H1 (cell line): Measurements from ENCODE around the gene CNGA1. TPM values are rescaled to one million over a fixed set of nuclear protein-coding genes. Genes with fewer than 3 reads are reported as not detected.

Source experiments
- BRCA1 ChIP-seq: IDR thresholded peaks from 2 replicates; pipeline ENCODE4 v1.6.1; 2012; ENCODE audit warnings: low read depth, low read length, improper control_type of control experiment
- CBX8 ChIP-seq: fragments of 300-800, 300-1000 bp; sonication (generic); IDR thresholded peaks from 2 replicates; pipeline ENCODE4 v1.7.1; 2016; ENCODE audit warnings: low read depth, low read length, borderline replicate concordance
- MAFK ChIP-seq: IDR thresholded peaks from 2 replicates; pipeline ENCODE4 v1.6.1; 2012; ENCODE audit warnings: low read depth, mild to moderate bottlenecking, improper control_type of control experiment, low read length
- NANOG ChIP-seq: IDR thresholded peaks from 2 replicates; pipeline ENCODE4 v1.6.1; 2011; ENCODE audit warnings: low read length, low read depth, mild to moderate bottlenecking, inconsistent platforms; ENCODE audit not compliant: insufficient read depth, poor library complexity, severe bottlenecking
- RAD21 ChIP-seq, 2 experiments: IDR thresholded peaks in 1 of 2; conservative IDR thresholded peaks in 1 of 2; 2 replicates each; pipeline ENCODE4 v1.6.1; 2011; ENCODE audit warnings: low read depth in 2 of 2, low read length in 2 of 2, improper control_type of control experiment in 1 of 2, inconsistent platforms in 1 of 2, mild to moderate bottlenecking in 1 of 2, moderate library complexity in 1 of 2
- SP2 ChIP-seq: IDR thresholded peaks from 2 replicates; pipeline ENCODE4 v1.6.1; 2012; ENCODE audit warnings: mild to moderate bottlenecking, low read length, inconsistent platforms
- polyA plus RNA-seq, 7 experiments: library from polyadenylated mRNA; depleted of rRNA in 3 of 7; stranded (reverse) in 5 of 7; unstranded in 2 of 7; fragments of >200 nt in 5 of 7; fragments of 200-250 nt in 2 of 7; gene quantifications; 1 replicate in 5 of 7; 2 replicates in 1 of 7; 4 replicates in 1 of 7; pipeline versions ENCODE4 v1.2.1 to v1.2.3, GENCODE V29; 2011 to 2013; ENCODE audit warnings: missing spikeins in 2 of 7, mixed read lengths in 2 of 7
- total RNA-seq: library from RNA; stranded (reverse); fragmentation: NEBNext Ultra II Directional; extraction: Animal tissue kit (Norgen Biotek cat#: 25700); gene quantifications from 2 replicates; pipeline ENCODE4 v1.2.1, GENCODE V29; 2021
- TF ChIP-seq, protein P1 (sequence below): fragments of 300-600 bp; sonication (generic); IDR thresholded peaks from 2 replicates; pipeline ENCODE4 v1.7.1; 2012; ENCODE audit warnings: low read length, moderate library complexity, mild to moderate bottlenecking, inconsistent platforms; ENCODE audit not compliant: insufficient replicate concordance

The CNGA1 gene
- total and polyA plus RNA-seq, 2 of the 8 experiments (the other 6 are each of a cell fraction or from before 2014, with no cell fraction given), result 0.17 to 0.54 TPM

DNA sequence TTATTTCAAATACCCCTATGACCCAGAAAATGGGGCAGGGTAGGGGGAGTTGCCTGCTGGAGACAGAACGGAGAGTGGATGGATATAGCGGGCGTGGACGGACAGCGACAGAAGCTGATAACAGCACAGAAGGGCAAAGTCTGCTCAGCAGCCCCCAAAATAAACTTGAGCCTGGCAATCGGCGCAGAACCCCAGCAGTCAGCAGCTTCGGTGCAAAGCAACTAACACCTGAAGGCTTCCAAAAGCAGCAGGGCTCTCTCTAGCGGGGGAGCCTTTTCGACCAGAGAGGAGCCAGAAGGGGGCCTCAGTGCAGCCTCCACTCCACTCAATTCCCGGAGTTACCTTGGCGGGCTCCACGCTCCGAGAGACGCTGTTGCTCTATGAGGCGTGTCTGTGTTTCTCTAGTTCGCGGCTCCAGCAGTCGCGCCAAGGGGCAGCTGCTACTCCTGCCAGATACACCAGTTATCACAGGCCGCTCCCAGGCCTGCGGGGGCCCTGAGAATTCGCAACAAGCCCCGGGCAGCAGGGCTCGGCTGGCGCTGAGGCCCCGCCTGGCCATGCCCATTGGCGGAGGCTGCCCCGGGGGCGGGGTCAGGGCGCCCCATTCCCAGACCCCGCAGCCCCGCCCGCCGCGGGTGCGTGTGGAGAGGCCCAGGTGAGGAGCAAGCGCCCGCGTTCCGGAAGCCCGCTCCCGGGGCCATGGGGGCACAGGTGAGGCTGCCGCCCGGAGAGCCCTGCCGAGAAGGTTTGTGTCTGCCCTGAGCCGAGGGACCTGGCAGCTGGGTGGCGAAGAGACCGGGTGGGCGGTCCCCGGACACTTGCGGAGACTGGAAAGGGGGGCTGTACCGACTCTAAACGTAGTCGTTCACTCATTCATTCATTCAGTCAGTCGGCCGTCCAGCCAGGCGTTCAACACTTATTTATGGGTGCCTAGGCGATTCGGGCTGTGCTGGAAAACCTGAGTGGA lies at the start of gene CNGA1, which contains the start of gene NIPAL1 (continued):
- TF ChIP-seq RAD21 (IDR thresholded peaks at IDR 0.05 in 1 of 2, conservative IDR thresholded peaks at IDR 0.05 in 1 of 2; ENCODE audit: low read depth in 2 of 2, low read length in 2 of 2) (0 out of 4 replicates have a peak, but pooled peaks of 1 of the 2 experiments have one; percentile 23), BRCA1 (no peak), SP2 (no peak), MAFK (no peak), CBX8 (no peak), NANOG (no peak)
- TF ChIP-seq, protein P1, sequence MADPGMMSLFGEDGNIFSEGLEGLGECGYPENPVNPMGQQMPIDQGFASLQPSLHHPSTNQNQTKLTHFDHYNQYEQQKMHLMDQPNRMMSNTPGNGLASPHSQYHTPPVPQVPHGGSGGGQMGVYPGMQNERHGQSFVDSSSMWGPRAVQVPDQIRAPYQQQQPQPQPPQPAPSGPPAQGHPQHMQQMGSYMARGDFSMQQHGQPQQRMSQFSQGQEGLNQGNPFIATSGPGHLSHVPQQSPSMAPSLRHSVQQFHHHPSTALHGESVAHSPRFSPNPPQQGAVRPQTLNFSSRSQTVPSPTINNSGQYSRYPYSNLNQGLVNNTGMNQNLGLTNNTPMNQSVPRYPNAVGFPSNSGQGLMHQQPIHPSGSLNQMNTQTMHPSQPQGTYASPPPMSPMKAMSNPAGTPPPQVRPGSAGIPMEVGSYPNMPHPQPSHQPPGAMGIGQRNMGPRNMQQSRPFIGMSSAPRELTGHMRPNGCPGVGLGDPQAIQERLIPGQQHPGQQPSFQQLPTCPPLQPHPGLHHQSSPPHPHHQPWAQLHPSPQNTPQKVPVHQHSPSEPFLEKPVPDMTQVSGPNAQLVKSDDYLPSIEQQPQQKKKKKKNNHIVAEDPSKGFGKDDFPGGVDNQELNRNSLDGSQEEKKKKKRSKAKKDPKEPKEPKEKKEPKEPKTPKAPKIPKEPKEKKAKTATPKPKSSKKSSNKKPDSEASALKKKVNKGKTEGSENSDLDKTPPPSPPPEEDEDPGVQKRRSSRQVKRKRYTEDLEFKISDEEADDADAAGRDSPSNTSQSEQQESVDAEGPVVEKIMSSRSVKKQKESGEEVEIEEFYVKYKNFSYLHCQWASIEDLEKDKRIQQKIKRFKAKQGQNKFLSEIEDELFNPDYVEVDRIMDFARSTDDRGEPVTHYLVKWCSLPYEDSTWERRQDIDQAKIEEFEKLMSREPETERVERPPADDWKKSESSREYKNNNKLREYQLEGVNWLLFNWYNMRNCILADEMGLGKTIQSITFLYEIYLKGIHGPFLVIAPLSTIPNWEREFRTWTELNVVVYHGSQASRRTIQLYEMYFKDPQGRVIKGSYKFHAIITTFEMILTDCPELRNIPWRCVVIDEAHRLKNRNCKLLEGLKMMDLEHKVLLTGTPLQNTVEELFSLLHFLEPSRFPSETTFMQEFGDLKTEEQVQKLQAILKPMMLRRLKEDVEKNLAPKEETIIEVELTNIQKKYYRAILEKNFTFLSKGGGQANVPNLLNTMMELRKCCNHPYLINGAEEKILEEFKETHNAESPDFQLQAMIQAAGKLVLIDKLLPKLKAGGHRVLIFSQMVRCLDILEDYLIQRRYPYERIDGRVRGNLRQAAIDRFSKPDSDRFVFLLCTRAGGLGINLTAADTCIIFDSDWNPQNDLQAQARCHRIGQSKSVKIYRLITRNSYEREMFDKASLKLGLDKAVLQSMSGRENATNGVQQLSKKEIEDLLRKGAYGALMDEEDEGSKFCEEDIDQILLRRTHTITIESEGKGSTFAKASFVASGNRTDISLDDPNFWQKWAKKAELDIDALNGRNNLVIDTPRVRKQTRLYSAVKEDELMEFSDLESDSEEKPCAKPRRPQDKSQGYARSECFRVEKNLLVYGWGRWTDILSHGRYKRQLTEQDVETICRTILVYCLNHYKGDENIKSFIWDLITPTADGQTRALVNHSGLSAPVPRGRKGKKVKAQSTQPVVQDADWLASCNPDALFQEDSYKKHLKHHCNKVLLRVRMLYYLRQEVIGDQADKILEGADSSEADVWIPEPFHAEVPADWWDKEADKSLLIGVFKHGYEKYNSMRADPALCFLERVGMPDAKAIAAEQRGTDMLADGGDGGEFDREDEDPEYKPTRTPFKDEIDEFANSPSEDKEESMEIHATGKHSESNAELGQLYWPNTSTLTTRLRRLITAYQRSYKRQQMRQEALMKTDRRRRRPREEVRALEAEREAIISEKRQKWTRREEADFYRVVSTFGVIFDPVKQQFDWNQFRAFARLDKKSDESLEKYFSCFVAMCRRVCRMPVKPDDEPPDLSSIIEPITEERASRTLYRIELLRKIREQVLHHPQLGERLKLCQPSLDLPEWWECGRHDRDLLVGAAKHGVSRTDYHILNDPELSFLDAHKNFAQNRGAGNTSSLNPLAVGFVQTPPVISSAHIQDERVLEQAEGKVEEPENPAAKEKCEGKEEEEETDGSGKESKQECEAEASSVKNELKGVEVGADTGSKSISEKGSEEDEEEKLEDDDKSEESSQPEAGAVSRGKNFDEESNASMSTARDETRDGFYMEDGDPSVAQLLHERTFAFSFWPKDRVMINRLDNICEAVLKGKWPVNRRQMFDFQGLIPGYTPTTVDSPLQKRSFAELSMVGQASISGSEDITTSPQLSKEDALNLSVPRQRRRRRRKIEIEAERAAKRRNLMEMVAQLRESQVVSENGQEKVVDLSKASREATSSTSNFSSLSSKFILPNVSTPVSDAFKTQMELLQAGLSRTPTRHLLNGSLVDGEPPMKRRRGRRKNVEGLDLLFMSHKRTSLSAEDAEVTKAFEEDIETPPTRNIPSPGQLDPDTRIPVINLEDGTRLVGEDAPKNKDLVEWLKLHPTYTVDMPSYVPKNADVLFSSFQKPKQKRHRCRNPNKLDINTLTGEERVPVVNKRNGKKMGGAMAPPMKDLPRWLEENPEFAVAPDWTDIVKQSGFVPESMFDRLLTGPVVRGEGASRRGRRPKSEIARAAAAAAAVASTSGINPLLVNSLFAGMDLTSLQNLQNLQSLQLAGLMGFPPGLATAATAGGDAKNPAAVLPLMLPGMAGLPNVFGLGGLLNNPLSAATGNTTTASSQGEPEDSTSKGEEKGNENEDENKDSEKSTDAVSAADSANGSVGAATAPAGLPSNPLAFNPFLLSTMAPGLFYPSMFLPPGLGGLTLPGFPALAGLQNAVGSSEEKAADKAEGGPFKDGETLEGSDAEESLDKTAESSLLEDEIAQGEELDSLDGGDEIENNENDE, result no peak
